Ramos (cell line): ENCODE measurements around the gene RIMS3.

Source experiments
- in situ Hi-C: fragments of 300-500 bp; cut with MboI; formaldehyde crosslinking; loops from one replicate; pipeline ENCODE4 v1.14.3; 2022; ENCODE audit warnings: low sequenced_read_pairs; ENCODE audit not compliant: unreplicated experiment

The RIMS3 gene

GRCh38 chr1:40692429-40692895, 27.0 kb upstream of the RIMS3 start:
- in situ Hi-C loops = no loop called here

GRCh38 chr1:40691538-40692428, 26.3 kb upstream of the RIMS3 start, which contains the start of gene NFYC:
Gene NFYC (plus strand): TSS chr1:40691704. CDS start chr1:40738844, 47,140 bp downstream.
- in situ Hi-C loops = no loop called here

GRCh38 chr1:40690771-40691537, 25.5 kb upstream of the RIMS3 start:
- in situ Hi-C loops = no loop called here

GRCh38 chr1:40689737-40690136, 24.3 kb upstream of the RIMS3 start:
- in situ Hi-C loops = no loop called here

GRCh38 chr1:40687661-40688060, 22.2 kb upstream of the RIMS3 start:
- in situ Hi-C loops = no loop called here

GRCh38 chr1:40687059-40687458, 21.6 kb upstream of the RIMS3 start:
- in situ Hi-C loops = no loop called here

- in situ Hi-C loops = no loop called here
Observed at GRCh38 chr1:40684669-40685068, 19.2 kb upstream of the RIMS3 start.

GRCh38 chr1:40679165-40679953, 13.9 kb upstream of the RIMS3 start:
- in situ Hi-C loops = no loop called here

GRCh38 chr1:40676501-40676900, 11.0 kb upstream of the RIMS3 start:
- in situ Hi-C loops = no loop called here

- in situ Hi-C loops = no loop called here
Observed at GRCh38 chr1:40673452-40673851, 8.0 kb upstream of the RIMS3 start.

- in situ Hi-C loops = no loop called here
Observed at GRCh38 chr1:40668769-40669525, 3.5 kb upstream of the RIMS3 start.

GRCh38 chr1:40664791-40665190, 691 bp downstream of the RIMS3 start:
- in situ Hi-C loops = no loop called here

GRCh38 chr1:40664167-40664537, 1.3 kb downstream of the RIMS3 start:
- in situ Hi-C loops = no loop called here

- in situ Hi-C loops = no loop called here
Observed at GRCh38 chr1:40663324-40664166, 1.9 kb downstream of the RIMS3 start.

- in situ Hi-C loops = no loop called here
Observed at GRCh38 chr1:40662864-40663263, 2.6 kb downstream of the RIMS3 start.

- in situ Hi-C loops = no loop called here
Observed at GRCh38 chr1:40662151-40662550, 3.3 kb downstream of the RIMS3 start.

- in situ Hi-C loops = no loop called here
Observed at GRCh38 chr1:40661678-40662077, 3.8 kb downstream of the RIMS3 start.

GRCh38 chr1:40659649-40659947, 5.9 kb downstream of the RIMS3 start:
- in situ Hi-C loops = no loop called here
